HG02973 (cell line): ENCODE data around the gene TIMM44.
"Not testable (repeated sequence)": the region's sequence is repeated elsewhere in the genome, so short reads cannot be mapped to it uniquely, and the experiment has no call there.

Experiments
- ATAC-seq: cut with Tn5 transposase; IDR thresholded peaks from one replicate; pipeline ENCODE4 v1.9.1; 2021; ENCODE audit warnings: moderate library complexity; ENCODE audit not compliant: unreplicated experiment

Gene TIMM44

DNA sequence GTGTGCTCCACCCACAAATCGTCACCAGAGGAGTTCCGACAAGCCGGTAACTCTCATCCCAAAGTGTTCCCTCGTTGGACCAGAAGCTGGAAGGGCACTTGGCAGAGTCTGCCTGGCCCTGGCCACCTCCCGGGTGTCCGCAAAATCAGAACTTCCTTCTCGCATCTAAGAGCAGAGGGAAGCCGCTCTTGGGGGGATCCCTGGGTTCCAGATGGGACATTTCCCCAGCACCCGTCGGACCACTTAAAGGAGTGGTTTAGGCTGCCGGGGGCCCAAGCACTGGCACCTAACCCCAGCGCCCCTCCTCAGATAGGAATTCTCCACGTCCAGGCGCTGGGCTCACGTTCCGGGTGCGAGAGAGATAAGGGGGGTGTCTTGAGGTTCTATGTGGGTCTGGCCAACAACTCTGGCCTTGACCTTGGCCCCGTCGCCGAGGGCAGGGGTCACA lies 40.6 kb downstream of the TIMM44 start:
- ATAC-seq: no peak

- no peak for ATAC-seq
These were observed 42.1 kb downstream of the TIMM44 start for GRCh38 chr19:7901337-7901736.

GRCh38 chr19:7900931-7901330 lies 42.5 kb downstream of the TIMM44 start:
- ATAC-seq: no peak

DNA sequence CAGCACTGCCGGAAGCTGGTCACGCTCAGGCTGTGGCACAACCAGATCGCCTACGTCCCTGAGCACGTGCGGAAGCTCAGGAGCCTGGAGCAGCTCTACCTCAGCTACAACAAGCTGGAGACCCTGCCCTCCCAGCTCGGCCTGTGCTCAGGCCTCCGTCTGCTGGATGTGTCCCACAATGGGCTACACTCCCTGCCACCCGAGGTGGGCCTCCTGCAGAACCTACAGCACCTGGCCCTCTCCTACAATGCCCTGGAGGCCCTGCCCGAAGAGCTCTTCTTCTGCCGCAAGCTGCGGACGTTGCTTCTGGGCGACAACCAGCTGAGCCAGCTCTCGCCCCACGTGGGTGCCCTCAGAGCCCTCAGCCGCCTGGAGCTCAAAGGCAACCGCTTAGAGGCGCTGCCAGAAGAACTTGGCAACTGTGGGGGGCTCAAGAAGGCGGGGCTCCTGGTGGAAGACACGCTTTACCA lies 43.0 kb downstream of the TIMM44 start:
- no peak for ATAC-seq

DNA sequence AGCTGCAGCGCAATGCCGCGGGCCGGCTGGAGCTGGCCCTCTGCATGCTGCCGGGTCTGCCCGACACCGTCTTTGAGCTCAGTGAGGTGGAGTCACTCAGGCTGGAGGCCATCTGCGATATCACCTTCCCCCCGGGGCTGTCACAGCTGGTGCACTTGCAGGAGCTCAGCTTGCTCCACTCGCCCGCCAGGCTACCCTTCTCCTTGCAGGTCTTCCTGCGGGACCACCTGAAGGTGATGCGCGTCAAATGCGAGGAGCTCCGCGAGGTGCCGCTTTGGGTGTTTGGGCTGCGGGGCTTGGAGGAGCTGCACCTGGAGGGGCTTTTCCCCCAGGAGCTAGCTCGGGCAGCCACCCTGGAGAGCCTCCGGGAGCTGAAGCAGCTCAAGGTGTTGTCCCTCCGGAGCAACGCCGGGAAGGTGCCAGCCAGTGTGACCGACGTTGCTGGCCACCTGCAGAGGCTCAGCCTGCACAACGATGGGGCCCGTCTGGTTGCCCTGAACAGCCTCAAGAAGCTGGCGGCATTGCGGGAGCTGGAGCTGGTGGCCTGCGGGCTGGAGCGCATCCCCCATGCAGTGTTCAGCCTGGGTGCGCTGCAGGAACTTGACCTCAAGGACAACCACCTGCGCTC lies 43.6 kb downstream of the TIMM44 start:
- no peak for ATAC-seq

GRCh38 chr19:7898967-7899366 lies 44.5 kb downstream of the TIMM44 start:
- ATAC-seq: no peak

- ATAC-seq: no peak
These were observed 46.2 kb downstream of the TIMM44 start for GRCh38 chr19:7897292-7897691.

- no peak for ATAC-seq
These were observed 47.9 kb downstream of the TIMM44 start for GRCh38 chr19:7895565-7895964.

- ATAC-seq: no peak
These were observed 48.7 kb downstream of the TIMM44 start for GRCh38 chr19:7894612-7895309.

DNA sequence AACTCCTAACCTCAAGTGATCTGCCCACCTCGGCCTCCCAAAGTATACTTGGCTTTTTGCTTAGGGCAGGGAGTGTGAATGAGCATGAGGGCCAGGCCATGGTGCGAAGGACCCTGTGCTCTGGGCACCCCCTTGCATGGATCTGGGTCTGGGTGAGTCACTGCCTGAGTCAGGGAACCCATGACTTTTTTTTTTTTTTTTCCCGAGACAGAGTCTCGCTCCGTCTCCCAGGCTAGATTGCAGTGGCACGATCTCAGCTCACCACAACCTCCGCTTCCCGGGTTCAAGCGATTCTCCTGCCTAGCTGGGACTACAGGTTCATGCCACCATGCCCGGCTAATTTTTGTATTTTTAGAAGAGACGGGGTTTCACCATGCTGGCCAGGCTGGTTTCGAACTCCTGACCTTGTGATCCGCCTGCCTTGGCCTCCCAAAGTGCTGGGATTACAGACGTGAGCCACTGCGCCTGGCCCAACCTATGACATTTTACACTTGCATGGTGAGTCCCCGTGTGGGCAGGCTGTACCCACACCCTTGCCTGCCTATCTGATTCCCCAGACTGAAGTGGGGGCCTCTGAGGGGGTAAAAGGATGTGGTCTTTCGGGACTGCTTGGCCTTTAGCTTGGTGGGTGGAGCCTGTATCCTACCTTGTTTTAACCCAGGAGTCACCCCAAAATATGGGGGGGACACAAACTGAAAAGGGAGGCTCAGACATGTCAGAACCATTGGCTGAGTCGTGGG lies 49.9 kb downstream of the TIMM44 start:
- not testable (repeated sequence) for ATAC-seq

DNA sequence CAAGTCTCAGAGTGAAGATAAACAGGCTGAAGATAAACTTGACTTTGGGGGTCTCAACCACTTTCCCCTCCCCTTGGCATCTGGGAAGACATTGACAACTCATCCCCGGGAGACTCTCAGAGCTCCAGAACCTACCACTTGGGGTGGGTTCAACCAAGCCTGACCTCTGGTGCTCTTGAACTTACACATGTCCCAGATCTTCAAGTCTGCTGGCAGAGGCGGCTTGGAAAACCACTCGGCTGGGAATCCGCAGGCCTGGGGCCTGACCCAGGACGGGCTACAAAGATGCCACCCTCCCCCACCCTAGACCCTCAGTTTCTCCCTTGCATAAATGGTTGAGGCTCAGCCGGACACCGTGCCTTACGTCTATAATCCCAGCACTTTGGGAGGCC lies 54.6 kb downstream of the TIMM44 start:
- ATAC-seq: no peak

DNA sequence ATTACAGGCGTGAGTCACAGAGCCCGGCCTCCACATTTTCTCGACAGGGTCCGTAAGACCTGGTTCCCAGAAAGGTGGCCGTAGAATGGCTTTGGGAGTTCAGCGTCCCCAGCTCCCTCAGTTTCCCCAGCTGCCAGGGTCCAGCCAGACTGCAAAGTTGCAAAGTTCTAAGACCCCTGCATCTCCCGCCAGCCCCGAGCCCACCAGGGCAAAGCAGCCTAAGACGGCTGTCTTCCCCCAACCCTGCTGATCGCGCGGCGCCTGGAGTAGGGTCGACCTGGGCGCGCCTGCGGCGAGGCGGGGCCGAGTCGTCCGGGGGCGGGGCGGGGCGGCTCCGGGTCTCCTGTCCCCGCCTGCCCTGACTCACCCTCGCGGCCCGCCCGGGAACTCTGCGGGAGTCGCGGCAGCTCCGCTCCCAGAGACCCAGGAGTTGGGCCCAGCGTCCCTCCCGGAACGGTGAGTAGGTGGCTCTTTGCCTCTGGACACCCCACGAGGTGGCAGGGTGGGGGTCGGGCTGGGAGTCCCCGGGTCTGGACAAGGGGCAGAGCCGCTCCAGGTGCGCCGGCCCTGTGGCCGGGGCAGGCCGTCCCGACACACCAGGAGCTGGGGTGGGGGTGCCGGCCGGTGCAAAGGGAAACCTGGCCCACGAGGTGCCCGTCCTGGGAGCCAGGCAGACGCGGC lies 55.2 kb downstream of the TIMM44 start, which contains the start of gene LRRC8E:
TSS of gene LRRC8E (plus strand) at position 366 of the 681 bp plus-strand sequence. CDS start 7,094 bp downstream, outside the sequence.
- no peak for ATAC-seq

DNA sequence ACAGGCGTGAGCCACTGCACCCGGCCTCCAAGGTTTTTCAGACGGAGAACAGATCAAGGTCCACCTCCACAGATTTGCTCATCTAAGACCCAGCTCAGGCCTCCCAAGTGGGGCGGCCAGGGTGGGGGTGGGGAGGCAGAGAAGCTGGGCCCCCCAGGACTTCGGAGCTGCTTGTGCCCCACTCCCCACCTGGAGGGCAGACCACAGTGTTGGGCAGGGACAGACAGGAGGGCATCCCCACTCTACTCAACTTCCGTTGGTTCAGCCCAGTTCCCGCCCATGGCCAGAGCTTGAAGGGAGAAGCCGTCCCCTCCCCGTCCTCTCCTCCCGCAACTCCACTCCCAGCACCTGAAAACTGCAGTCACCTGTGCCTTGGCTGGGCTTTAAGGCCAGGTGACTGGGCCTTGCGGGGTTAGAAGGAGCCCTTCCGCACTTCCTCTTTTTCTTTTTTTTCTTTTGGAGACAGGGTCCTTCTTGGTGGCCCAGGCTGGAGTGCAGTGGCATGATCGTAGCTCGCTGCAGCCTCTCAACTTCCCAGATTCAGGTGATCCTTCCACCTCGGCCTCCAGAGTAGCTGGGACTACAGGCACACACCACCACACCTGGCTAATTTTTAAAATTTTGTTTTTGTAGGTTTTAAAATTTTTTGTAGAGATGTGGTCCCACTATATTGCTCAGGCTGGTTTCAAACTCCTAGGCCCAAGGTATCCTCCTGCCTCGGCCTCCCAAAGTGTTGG lies 55.9 kb downstream of the TIMM44 start:
- no peak for ATAC-seq

DNA sequence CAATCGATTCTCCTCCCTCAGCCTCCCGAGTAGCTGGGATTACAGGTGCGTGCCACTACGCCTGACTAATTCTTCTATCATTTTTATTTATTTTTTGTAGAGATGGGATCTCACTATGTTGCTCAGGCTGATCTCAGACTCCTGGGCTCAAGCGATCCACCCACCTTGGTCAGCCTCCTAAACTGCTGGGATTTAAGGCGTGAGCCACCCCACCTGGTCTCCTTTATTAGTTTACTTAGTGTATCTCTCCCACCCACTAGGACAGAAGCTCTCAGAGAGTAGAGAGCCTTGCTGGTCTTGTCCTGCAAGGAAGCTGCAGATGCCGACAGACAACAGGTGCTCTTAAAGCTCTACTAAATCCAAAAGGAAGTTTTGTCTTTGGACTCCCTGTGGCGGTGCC lies 57.6 kb downstream of the TIMM44 start:
- no peak for ATAC-seq

GRCh38 chr19:7883796-7884570 lies 59.5 kb downstream of the TIMM44 start:
- no peak for ATAC-seq

- ATAC-seq: no peak
These were observed 60.4 kb downstream of the TIMM44 start for GRCh38 chr19:7883105-7883504.

GRCh38 chr19:7881910-7882309 lies 61.6 kb downstream of the TIMM44 start:
- ATAC-seq: no peak

DNA sequence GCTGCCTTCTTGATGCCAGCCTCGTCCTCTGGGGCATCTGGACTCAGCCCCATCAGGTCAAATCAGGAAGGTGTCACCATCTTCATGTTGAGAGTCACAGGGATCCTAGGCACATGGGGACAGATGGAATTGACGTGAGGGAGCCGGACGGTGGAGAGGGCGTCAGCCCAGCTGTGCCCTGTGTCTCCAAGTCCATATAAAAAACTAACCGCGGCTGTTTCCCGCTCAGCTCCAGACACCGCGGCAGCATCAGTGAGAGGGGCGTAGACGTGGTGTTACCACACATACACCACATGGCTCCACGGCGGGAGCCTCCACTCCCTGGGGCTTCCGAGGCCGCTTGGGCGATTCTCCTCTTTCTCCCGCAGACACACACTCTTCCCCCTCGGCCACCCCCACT lies 63.6 kb downstream of the TIMM44 start:
- no peak for ATAC-seq

DNA sequence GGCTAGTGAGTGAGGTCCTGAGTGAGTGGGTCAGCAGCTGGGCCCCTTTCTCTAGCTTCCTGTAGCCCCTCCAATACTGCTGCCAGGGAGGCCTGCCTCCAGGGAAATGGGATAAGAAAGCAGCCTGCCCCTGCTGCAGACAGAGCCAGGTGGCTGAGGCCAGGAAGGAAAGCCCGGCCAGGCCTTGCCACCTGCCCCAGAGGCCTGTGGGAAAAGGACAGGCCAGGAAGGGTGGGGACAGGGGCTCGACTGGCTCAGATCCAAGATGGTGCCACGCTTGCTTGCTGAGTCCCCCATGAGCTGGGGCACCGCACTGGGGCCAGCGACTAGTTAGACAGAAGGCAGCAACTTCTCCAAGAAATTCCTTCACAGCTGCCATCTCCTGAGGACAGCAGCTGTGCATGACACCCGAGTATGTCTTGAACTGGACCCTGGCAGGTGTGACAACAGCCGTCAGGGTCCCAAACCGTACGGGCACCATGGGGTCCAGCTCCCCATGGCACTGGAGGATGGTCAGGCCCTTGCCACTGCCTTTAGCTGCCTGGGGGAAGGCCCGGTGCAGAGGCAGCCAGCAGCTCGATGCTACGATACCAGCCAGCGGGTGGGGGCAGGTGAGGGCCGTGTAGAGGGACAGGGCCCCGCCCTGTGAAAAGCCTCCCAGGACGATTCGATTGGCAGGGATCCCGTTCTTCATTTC lies 64.2 kb downstream of the TIMM44 start:
- no peak for ATAC-seq
